Osteoblast (primary cell): ENCODE measurements around the gene PKP3. TPM values are rescaled to one million over a fixed set of nuclear protein-coding genes. Genes with fewer than 3 reads are reported as not detected.
"Not testable (repeated sequence)": the region's sequence is repeated elsewhere in the genome, so short reads cannot be mapped to it uniquely, and the experiment has no call there.

Experiments
- DNase-seq: peaks from one replicate; pipeline ENCODE4 v3.0.0; 2011; ENCODE audit warnings: low spot score, mixed read lengths; ENCODE audit not compliant: insufficient read length; ENCODE audit errors: missing footprints
- H2AFZ ChIP-seq: 2 replicates; pipeline ENCODE4 v1.6.0; 2011; ENCODE audit warnings: mild to moderate bottlenecking, low read length
- H3K27ac ChIP-seq: 2 replicates; pipeline ENCODE4 v1.5.1; 2011; ENCODE audit warnings: mild to moderate bottlenecking, low read depth, low read length, moderate library complexity
- H3K27me3 ChIP-seq: 2 replicates; pipeline ENCODE4 v1.6.0; 2012; ENCODE audit warnings: mild to moderate bottlenecking, control low read depth, inconsistent platforms, low read length, moderate library complexity; ENCODE audit not compliant: insufficient read depth
- H3K36me3 ChIP-seq: 2 replicates; pipeline ENCODE4 v1.5.1; 2011; ENCODE audit warnings: mild to moderate bottlenecking, low read length, control low read depth, moderate library complexity; ENCODE audit not compliant: insufficient read depth
- H3K4me1 ChIP-seq: 2 replicates; pipeline ENCODE4 v1.5.1; 2011; ENCODE audit warnings: mild to moderate bottlenecking, low read length, control low read depth, moderate library complexity; ENCODE audit not compliant: insufficient read depth
- H3K4me2 ChIP-seq: 2 replicates; pipeline ENCODE4 v1.6.0; 2011; ENCODE audit warnings: mild to moderate bottlenecking, low read length; ENCODE audit not compliant: insufficient read depth
- H3K4me3 ChIP-seq: fragments of 200-600 bp; sonication (generic); 3 replicates; pipeline ENCODE4 v1.5.1; 2012; ENCODE audit warnings: mild to moderate bottlenecking, low read length, inconsistent platforms; ENCODE audit not compliant: insufficient read depth
- H3K79me2 ChIP-seq: 2 replicates; pipeline ENCODE4 v1.6.0; 2012; ENCODE audit warnings: mild to moderate bottlenecking, low read length, control low read depth, inconsistent platforms; ENCODE audit not compliant: insufficient read depth
- H3K9me3 ChIP-seq: 2 replicates; pipeline ENCODE4 v1.5.1; 2011; ENCODE audit warnings: low read depth, low read length, control low read depth
- H4K20me1 ChIP-seq: 2 replicates; pipeline ENCODE4 v1.6.0; 2012; ENCODE audit warnings: mild to moderate bottlenecking, low read length, control low read depth; ENCODE audit not compliant: insufficient read depth
- CTCF ChIP-seq: IDR thresholded peaks from 2 replicates; pipeline ENCODE4 v1.5.1; 2011; ENCODE audit warnings: mild to moderate bottlenecking, low read depth, low read length, moderate library complexity; ENCODE audit errors: extremely low read depth
- total RNA-seq: library from RNA; depleted of rRNA; stranded (reverse); fragments of >200 nt; gene quantifications from 2 replicates; pipeline ENCODE4 v1.2.3, GENCODE V29; 2012

Gene PKP3, protein sequence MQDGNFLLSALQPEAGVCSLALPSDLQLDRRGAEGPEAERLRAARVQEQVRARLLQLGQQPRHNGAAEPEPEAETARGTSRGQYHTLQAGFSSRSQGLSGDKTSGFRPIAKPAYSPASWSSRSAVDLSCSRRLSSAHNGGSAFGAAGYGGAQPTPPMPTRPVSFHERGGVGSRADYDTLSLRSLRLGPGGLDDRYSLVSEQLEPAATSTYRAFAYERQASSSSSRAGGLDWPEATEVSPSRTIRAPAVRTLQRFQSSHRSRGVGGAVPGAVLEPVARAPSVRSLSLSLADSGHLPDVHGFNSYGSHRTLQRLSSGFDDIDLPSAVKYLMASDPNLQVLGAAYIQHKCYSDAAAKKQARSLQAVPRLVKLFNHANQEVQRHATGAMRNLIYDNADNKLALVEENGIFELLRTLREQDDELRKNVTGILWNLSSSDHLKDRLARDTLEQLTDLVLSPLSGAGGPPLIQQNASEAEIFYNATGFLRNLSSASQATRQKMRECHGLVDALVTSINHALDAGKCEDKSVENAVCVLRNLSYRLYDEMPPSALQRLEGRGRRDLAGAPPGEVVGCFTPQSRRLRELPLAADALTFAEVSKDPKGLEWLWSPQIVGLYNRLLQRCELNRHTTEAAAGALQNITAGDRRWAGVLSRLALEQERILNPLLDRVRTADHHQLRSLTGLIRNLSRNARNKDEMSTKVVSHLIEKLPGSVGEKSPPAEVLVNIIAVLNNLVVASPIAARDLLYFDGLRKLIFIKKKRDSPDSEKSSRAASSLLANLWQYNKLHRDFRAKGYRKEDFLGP
- total RNA-seq = 0.88 and 2.5 TPM in 2 replicates

- Histone ChIP-seq H3K4me2 (peak within 1 kb of the TSS; percentile 43), H3K9me3 (no peaks in the 10 kb centered on the region), H3K27ac (peak within 1 kb of the TSS; percentile 47), H2AFZ (peak within 1 kb of the TSS; percentile 65), H3K27me3 (no peaks in the 10 kb centered on the region), H3K36me3 (no peaks in the 10 kb centered on the region), H3K4me3 (peak within 1 kb of the TSS; percentile 39), H4K20me1 (no peaks in the 10 kb centered on the region), H3K79me2 (no peaks in the 10 kb centered on the region), H3K4me1 (peaks cover 21% of the 10 kb centered on the region)
- peak; percentile 99 for DNase-seq
- TF ChIP-seq CTCF = no peak
These were observed at the start of gene PKP3 for GRCh38 chr11:394034-394857. TSS of gene PKP3 (plus strand) at chr11:394209. CDS start at chr11:394293, 84 bp downstream.

- H3K79me2 ChIP-seq = no peaks in the 10 kb centered on the region
- H4K20me1 ChIP-seq = no peaks in the 10 kb centered on the region
- H3K4me3 ChIP-seq = no peak overlapping the region
- peaks cover 4% of the 10 kb centered on the region for H3K27me3 ChIP-seq
- no peaks in the 10 kb centered on the region for H3K36me3 ChIP-seq
- no peak overlapping the region for H2AFZ ChIP-seq
- H3K27ac ChIP-seq = no peak overlapping the region
- H3K4me1 ChIP-seq = no peaks in the 10 kb centered on the region
- TF ChIP-seq CTCF = no peak
- H3K4me2 ChIP-seq = no peak overlapping the region
- DNase-seq = no peak
- no peaks in the 10 kb centered on the region for H3K9me3 ChIP-seq
These were observed 49.0 kb upstream of the PKP3 start for GRCh38 chr11:344836-345578.

GRCh38 chr11:346529-346928, 47.5 kb upstream of the PKP3 start:
- Histone ChIP-seq H3K27ac (no peak overlapping the region), H3K4me1 (no peaks in the 10 kb centered on the region), H3K4me3 (no peak overlapping the region), H3K4me2 (no peak overlapping the region), H3K36me3 (no peaks in the 10 kb centered on the region), H3K79me2 (no peaks in the 10 kb centered on the region), H3K27me3 (no peaks in the 10 kb centered on the region), H4K20me1 (no peaks in the 10 kb centered on the region), H2AFZ (no peak overlapping the region), H3K9me3 (no peaks in the 10 kb centered on the region)
- no peak for TF ChIP-seq CTCF
- DNase-seq = peak; percentile 43

DNA sequence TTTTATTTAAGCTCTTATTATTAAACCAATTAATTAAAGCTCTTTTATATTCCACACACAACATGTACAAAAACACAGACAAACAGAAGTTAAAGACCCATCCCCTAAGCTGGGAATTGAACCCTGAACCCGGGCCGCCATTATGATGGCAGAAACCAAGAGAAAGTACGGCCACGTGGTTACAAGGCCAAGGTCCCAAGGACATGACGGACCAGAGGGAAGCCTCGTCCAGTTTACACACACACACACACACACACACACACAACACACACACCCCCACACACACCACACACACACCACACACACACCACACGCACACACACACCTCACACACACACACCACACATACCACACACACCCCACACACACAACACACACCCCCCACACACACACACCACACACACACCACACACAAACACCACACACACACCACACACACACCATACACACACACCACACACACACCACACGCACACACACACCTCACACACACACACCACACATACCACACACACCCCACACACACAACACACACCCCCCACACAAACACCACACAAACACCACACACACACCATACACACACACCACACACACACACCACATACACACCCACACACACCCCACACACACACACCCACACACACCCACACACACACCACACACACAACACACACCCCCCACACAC, 44.6 kb upstream of the PKP3 start:
- H3K4me1 ChIP-seq = peaks cover 12% of the 10 kb centered on the region
- H3K79me2 ChIP-seq, H3K36me3 ChIP-seq, H3K27ac ChIP-seq, H3K9me3 ChIP-seq, H3K4me2 ChIP-seq, H2AFZ ChIP-seq, H3K4me3 ChIP-seq, DNase-seq, H3K27me3 ChIP-seq, H4K20me1 ChIP-seq: not testable (repeated sequence)

DNA sequence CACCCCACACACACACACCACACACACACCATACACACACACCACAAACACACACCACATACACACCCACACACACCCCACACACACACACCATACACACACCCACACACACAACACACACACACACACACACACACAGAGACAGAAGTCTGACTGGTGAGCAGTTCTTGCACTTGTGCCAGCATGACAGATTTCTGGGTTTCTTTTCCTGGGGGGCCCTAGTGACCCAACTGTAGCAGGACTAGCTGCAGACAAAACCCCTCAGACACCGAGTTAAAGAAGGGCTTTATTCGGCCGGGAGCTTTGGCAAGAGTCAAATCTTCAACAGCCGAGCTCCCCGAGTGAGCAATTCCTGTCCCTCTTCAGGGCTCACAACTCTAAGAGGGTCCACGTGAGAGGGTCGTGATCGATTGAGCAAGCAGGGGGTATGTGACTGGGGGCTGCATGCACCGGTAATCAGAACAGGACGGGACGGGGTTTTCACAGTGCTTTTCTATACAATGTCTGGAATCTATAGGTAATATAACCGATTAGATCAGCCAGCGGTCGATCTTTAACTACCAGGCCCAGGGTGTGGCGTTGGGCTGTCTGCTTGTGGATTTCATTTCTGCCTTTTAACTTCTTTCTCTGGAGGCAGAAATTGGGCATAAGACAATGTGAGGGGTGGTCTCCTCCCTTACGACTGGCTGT, 43.8 kb upstream of the PKP3 start:
- H3K27me3 ChIP-seq, DNase-seq, H4K20me1 ChIP-seq, H3K36me3 ChIP-seq, H3K4me2 ChIP-seq, H3K4me3 ChIP-seq, H3K27ac ChIP-seq, H3K79me2 ChIP-seq, H3K9me3 ChIP-seq, H2AFZ ChIP-seq: not testable (repeated sequence)
- H3K4me1 ChIP-seq = peaks cover 17% of the 10 kb centered on the region
